HG02623 (cell line): ENCODE measurements around the gene TRPM6.
"Not testable (repeated sequence)": the region's sequence is repeated elsewhere in the genome, so short reads cannot be mapped to it uniquely, and the experiment has no call there.

Experiments
- ATAC-seq: cut with Tn5 transposase; IDR thresholded peaks from one replicate; pipeline ENCODE4 v1.9.1; 2021; ENCODE audit warnings: moderate library complexity; ENCODE audit not compliant: unreplicated experiment

TRPM6 gene

DNA sequence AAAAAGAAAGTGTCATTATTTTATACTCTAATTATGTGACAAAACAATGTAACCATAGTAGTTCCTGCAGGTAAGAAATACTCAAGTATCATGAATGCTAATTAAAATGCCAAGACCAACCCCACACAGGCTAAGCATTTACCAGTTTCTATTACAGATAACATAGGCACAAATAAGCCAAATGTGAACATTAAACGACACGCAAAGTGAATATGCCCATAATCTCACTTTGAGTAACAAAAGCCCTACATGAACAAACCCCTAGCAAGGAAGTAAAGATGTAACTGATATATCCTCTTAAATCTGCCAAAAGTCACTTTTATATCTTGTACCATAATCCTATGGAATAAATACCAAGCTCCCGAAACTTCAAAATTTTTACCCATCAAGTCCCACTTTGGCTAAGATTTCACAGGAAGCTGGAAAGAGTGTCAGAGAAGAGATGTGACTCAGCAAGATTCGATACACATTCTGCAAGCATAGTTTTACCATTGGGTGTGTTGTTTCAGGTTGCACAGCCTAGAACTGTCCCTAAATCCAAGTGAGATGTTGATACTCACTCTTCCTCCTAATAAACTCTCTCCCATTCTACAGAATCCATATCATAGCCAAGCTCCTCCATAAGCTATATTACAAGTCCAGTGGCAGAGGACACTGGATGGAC, 28.8 kb downstream of the TRPM6 start:
- ATAC-seq = no peak

DNA sequence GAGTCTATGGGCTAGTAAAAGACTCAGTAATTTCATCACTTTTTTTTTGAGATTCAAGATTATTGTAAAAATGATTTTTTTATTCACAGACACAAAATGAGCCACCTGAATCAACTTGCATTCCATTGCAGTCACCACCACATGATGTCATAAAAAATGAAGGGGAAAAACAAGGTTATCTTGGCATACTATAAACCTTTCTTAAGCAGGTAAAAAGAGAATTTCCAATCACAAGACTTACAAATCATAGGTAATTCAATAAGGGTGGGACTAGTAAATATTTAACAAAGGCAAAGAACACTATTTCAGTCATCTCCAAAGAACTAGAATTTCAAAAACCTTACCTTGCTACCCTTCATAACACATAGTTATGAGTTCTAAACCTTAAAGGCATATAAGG, 30.7 kb downstream of the TRPM6 start:
- no peak for ATAC-seq

DNA sequence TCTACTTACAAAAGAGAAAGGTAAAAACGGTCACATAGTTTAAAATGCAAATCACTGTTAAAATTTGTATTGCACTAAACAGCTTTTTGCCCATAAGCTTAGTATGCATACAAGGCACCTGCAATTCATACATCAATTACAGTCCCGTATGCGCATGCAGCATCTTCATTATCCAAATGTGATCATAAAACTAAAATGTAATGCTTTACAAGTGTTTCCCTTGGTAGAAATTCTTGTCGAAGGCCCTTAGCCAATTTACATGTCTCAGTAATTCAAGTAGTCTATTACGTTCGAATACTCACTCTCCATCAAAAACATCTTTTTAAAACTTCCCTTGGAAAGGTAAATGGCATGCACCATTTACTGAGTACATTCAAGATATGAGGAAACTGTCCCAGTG, 32.6 kb downstream of the TRPM6 start:
- no peak for ATAC-seq

DNA sequence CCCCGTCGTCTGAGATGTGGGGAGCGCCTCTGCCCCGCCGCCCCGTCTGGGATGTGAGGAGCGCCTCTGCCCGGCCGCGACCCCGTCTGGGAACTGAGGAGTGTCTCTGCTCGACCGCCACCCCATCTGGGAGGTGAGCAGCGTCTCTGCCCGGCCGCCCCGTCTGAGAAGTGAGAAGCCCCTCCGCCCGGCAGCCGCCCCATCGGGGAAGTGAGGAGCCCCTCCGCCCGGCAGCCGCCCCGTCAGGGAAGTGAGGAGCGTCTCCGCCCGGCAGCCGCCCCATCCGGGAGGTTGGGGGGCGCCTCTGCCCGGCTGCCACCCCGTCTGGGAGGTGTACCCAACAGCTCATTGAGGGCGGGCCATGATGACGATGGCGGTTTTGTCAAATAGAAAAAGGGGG, 34.7 kb downstream of the TRPM6 start:
- ATAC-seq = not testable (repeated sequence)

DNA sequence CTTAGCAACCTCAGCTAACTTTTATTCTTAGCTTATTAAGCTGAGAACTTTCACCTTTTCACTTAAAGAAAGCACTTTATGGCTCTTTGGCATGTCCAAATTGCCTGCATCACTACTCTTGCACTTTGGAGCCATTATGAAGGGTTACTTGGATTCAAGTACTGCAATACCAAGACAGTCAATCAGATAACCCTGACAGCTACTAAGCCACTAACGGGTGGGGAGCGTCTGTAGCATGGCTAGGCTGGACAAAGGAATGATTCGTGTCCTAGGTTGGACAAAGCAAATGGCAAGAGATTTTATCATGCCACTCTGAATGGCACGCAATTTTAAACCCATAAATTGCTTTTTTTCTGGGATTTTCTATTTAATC, 39.6 kb downstream of the TRPM6 start:
- ATAC-seq = no peak

DNA sequence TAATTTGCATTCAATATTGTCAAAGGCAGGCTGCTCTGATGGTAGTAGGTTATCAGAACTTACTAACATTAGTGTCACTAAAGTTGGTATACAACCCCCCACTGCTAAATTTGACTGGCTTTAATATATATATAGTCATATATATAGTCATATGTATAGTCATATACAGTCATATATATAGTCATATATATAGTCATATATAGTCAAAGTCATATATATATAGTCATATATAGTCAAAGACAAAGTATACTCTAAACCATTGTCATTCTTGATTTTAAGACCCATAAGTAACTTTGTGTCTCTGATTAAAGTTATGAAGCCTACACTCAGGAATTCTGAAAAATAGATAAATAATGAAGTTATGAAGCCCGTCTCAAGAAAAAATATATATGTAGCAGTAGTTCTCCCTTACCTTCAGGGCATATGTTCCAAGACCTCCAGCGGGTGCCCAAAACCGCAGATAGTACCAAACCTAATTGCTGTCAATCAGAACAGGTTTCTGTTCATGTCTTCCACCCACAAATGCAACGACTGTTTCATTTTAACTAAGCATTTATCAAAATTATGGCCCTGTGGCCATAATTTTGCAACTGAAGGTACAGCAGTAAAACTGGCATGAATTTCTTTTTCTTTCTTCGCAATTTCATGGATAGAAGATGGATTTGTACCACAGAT, 40.1 kb downstream of the TRPM6 start:
- no peak for ATAC-seq

DNA sequence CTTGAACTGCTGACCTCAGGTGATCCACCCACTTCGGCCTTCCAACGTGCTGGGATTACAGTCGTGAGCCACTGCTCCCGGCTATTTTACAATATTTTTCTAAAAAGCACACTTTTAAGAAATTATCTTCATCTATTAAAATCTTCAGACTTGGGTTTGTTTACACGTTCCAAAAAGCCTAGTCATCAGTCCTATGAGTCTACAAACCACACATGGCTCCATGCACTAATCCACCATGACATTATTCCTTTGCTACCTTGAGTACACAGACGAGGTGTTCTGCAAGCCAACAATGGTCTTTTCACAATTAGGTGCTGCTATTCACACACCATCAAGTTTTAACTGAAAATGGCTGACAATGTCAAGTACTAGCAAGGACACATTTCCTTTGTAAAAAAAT, 41.0 kb downstream of the TRPM6 start:
- no peak for ATAC-seq

DNA sequence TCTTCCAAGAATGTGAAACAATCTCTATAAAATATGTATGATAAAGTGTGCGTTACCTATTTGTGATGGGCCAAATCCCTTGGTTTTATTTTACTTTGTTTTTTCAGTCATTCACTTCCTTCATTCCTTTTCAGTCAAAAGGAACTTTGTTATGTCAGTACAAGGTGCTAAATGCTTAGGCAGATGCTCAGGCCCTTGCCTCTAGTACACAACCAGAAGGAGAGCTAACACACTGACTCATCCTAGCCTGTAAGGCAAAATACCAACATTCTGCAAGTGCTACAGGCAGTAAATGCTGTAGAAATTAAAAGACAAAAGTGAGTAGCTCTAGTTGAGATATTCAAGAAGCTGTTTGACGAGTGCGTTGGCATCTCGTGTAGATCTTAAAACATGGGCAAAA, 49.4 kb downstream of the TRPM6 start:
- no peak for ATAC-seq

DNA sequence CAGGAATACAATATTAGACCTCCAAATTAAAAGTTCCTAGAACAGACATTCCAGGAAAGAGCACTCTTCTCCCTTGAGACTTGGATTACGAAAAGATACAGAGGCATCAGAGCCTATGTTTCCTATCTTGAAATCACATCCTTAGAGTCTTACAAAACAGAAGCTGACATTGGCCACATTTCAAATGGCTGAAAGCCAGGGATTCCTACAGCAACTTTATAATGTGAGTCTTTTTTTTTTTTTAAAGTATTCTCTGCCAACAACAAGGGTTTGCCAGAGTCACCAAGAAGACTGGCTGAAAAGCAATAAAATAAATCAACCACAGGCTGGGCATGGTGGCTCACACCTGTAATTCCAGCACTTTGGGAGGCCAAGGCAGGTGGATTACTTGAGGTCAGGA, 63.1 kb downstream of the TRPM6 start:
- no peak for ATAC-seq

DNA sequence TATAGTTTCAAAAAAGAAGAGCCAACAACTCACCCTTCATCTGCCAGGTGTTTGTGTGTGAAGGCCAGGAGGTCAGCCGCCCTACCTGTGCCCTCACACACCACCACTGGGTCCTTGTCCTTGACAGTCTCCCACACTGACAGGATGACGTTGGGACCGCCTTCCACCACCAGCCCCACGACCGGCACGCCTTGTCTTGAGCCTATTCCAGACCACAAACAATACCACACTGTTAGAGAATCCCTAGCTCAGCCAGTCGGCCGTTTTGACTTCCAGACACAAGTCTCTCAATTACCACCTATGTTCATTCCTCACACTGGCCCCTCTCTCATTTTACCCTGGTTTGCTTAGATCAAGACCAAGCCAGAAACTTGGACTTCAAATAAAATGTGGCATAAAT, 66.1 kb downstream of the TRPM6 start:
- ATAC-seq = no peak

DNA sequence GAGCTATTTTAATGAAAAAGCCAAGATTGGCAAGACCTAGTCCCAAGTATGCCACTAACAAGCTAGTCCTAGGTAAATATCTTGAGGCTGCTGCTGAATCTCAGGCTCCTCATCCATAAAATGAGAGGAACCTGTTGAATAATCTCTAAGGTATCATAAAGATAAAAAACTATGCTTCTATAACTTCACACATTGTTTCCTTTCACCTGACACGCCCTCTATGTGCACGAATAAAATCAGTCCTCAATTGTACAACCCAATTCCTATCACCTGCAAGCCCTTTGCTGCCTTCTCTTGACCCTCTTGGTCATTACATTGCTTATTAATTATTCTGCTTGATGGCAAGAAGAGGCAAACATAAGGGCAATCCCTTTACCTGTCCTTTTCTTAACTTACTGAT, 69.9 kb downstream of the TRPM6 start:
- no peak for ATAC-seq

DNA sequence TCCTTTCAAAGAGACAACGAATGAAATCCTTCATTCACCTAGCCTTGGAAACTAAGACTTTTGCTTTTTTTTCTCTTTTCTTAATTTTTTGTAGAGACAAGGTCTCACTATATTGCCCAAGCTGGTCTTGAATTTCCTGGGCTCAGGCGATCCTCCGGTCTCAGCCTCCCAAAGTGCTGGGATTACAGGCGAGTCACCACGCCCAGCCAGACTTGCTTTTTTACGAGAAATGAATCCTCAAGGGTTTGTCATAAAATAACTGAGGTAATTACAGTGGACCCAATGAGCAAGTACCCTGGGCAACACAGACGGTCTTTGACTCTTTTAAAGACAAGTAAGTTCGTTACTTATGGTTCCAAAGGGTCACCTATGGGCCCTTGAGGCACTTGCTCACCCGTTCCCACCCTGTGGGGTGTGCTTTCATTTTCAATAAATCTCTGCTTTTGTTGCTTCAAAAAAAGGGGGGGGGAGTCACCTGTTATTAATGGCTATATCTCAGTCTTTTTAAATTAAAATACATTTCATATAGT, 70.4 kb downstream of the TRPM6 start:
- no peak for ATAC-seq

DNA sequence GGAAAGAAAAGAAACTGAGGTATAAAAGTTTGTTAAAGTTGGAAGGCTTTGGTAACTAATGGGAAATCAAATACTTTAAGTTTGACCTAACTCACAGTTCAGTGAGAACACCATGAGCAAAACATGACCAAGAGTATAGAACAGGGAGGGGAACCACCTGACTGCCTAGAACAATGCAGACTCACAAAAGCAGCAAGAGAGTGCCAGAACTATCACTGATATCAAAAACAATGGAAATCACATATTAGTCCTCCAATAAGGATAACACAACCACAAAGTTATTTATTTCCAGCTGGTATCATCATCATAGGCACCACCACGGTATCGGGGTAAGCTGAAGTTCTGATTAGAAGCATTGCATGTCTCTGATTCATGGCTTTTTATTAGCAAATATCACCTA, 77.5 kb downstream of the TRPM6 start:
- no peak for ATAC-seq

DNA sequence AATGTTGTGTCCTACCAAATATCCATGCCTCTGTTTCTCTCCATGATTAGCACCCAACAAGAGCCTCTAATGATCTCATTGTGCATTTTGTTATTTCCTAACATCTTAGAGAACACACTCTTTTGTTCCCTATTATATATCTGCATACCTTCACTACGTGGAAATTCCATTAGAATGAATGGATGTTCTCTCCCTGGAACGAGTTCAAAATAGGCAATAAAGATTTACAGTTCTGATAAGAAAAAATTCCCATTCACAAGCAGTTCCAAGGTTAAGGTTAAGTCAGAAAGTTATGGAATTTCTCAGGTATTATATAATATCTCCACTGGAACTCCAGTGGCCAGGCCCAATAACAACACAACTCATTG, 83.7 kb downstream of the TRPM6 start:
- ATAC-seq = no peak

DNA sequence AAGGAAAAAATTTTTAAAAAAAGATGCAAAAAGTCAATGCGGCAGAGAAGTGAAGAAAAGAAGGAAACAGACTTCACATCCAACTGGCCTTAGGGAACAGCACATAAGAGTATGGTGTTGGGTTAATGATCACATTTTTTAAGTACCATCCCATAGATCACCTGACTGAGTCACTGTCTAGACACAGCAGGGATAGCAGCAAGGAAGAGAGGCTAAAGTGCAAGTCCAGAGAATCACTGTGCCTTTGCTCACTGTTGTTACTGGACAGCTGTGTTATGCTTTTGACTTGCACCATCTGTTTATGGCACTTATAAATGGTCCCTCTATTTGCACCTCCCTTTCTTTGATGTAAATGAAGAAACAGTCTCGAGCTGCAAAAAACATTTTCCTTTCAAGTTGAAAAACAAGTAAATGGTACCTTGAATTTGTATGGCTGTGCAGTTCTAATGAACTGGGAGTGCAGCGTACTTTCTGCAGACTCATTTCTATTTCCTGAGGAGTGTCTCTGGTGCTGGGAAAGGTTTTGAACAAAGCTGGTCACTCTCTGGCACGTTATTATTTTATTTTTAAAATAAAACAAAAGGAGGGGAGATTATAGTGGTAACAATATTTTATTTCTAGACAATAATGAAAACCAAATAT, 84.2 kb downstream of the TRPM6 start:
- no peak for ATAC-seq

DNA sequence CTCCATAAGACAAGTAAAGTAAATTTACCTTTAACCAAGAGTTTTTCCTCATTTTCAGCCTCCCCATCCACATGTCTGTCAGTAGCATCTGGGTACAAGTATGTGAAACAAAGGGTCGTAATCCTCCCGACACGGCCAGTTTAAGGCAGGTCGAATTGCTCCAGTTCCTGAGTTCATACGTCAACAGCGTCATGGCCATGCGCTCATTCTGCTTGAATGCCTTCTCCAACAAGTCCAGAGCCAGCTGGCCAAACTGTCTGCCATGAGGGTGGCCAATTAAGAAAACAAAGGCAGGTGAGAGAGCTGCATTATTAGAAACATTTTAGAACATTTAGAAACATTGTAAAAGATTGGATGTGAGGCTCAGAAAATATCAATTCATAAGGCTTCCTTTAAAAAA, 87.5 kb downstream of the TRPM6 start:
- ATAC-seq = no peak

DNA sequence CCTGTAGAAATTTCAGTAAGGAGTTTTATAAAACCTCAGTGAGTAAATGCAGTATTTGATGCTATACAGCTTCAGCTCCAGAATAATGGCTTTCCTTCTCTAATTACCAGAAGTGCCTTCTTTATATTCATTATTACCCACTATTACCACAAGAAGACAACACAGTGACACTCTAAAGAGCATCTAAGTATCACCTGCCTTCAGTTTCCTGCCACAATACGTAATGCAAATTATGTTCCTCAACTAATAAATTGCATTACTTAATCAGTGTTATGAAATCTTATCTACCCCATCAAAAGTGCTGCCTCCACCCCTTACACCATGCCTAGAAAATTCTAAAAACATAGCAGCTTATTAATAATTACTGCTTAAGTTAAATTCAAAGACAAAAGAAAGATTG, 91.9 kb downstream of the TRPM6 start:
- no peak for ATAC-seq

DNA sequence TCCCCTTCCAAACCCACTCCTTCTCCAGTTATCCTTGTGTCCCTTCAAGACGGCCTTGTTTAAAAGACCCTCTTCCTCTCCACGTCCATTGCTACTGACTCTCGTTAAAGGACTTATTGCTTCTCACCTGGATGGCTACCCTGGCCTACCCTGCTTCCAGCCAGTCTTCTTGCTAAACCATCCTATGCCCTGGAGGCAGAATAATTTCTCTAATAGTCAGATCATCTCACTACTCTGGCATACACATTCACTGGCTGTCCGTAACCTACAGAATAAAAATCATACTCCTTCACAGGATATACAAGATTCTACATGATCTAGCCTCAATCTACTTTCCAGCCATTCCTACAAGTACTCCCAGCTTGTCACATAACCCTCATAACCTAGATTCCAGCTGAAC, 92.6 kb downstream of the TRPM6 start:
- ATAC-seq = no peak

DNA sequence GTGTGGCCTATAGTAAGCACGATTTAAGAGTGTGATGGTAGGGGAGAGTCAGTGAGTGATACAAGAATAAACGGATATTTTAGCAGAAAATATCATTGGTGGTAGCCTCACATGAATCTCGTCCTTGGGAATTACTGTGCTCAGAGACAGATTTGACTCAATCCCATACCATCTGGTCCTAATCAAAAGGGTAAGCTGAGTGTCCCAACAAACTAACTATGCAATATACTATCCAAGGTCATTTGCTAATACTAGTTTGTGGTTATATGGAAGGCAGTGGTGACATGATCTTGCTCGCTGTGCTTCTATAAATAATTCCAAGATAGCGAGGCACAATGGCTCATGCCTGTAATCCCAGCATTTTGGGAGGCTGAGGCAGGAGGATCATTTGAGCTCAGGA, 103.2 kb downstream of the TRPM6 start:
- ATAC-seq = no peak

DNA sequence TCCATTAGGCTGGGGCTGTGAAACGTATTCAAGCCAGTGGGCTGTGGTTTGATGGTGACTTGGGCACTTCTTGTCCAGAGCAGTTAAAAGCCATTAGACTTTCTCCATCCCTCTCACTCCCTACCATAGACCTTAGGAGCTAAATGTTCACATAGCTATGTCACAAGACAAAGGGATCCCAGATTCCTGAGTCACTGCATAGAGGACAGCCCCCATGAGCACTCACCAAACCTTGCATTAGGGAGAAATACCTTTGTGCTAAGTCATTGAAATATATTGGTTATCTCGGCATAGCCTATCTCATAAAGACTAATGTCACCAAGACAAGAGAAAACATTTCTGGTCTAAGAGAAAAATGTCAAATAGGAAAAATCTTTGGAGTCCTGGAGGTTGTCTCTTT, 104.3 kb downstream of the TRPM6 start:
- ATAC-seq = no peak

DNA sequence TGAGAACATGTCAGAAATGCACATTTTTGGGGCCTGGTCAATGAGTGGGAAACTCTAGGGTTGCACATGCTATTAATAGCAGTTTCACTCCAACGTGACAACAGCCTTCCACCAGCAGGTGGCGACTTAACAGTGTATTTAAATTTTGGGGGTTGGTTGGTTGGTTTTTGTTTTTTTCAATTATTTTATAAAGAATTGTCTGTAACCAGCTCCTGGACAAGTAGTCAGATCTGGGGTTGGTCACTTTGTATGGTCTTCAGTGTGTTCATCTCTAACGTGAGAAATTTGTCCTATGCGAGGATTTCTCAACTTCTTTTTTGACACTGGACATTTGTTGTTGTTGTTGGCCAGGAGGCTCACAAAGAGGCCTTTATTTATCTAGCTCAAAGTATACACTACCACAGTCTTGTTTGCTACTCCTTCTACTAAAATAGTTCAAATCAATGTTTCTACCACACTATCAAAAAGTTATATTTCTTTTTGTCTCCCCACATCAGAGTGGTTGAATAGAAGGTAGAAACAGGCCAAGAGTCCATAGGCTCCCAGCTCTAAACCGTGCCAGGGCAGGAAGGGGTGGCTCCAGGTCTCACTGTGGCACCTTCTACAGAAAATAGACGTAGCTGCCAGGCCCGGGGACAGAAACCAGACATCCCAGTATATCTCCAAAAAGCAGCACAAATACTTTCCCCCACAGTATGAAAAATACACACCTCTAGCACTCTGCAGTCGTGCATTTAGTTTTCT, 110.4 kb downstream of the TRPM6 start:
- peak; percentile 55 for ATAC-seq

DNA sequence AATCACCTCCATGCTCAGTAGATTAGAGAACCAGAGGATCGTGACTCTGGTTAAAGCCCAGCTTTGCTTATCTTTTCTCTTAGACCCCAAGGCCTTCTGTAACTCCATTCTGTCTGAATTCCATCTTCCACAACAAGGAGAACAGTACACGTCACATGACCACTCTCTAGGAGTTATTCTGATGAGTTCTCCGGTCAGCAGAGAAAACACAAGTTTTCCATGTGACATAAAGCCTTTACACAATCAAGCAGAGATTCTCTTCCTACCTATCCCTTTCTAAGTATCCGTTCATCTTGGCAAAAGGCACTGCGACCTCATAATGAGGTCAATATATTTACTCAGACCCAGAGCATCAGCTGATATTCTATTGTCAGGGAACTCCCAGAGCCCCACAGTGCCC, 112.3 kb downstream of the TRPM6 start:
- no peak for ATAC-seq
